Thymus (tissue), 11 donors: ENCODE measurements around the gene PRKN. TPM values are rescaled to one million over a fixed set of nuclear protein-coding genes. Genes with fewer than 3 reads are reported as not detected.

Source experiments
- DNase-seq, 9 donors: peaks; one replicate each; pipeline ENCODE4 v3.0.0-alpha.2; 2013; ENCODE audit warnings: low spot score in 9 of 9, low read depth in 6 of 9, missing footprints in 1 of 9
- H3K27ac ChIP-seq, 2 donors: one replicate each; pipeline ENCODE4 v1.5.1; 2013; ENCODE audit warnings: control low read depth in 1 of 2, low read depth in 1 of 2, low read length in 1 of 2, mild to moderate bottlenecking in 1 of 2, moderate library complexity in 1 of 2
- H3K27me3 ChIP-seq, 2 donors: one replicate each; pipeline ENCODE4 v1.5.1; 2013; ENCODE audit warnings: low read length in 1 of 2; ENCODE audit not compliant: control insufficient read depth in 2 of 2, insufficient read depth in 1 of 2
- H3K36me3 ChIP-seq, 2 donors: one replicate each; pipeline ENCODE4 v1.5.1; 2013; ENCODE audit warnings: low read length in 1 of 2, mild to moderate bottlenecking in 1 of 2, moderate library complexity in 1 of 2; ENCODE audit not compliant: control insufficient read depth in 2 of 2, insufficient read depth in 2 of 2
- H3K4me1 ChIP-seq, 2 donors: one replicate each; pipeline ENCODE4 v1.5.1; 2013; ENCODE audit warnings: low read length in 2 of 2; ENCODE audit not compliant: control insufficient read depth in 2 of 2, insufficient read depth in 2 of 2
- H3K4me3 ChIP-seq, 2 donors: one replicate each; pipeline ENCODE4 v1.5.1; 2013; ENCODE audit warnings: low read length in 2 of 2, control low read depth in 1 of 2, mild to moderate bottlenecking in 1 of 2
- H3K9me3 ChIP-seq, 2 donors: one replicate each; pipeline ENCODE4 v1.5.1; 2013; ENCODE audit warnings: low read length in 1 of 2, mild to moderate bottlenecking in 1 of 2; ENCODE audit not compliant: control insufficient read depth in 2 of 2, insufficient read depth in 1 of 2
- WGBS: extraction: QIAGEN DNeasy Blood & Tissue Kit; methylation state at CpG from one replicate; pipeline ENCODE4 v1.1.7; 2013; 5-methylcytosine and 5-hydroxymethylcytosine counted together
- polyA plus RNA-seq: library from polyadenylated mRNA; stranded (reverse); fragments of 200-250 nt; gene quantifications from one replicate; pipeline ENCODE4 v1.2.3, GENCODE V29; 2013
- total RNA-seq: library from RNA; stranded (reverse); fragments of 120-200 nt; gene quantifications from one replicate; pipeline ENCODE4 v1.2.4, GENCODE V29; 2013
- donor health status: healthy.

PRKN gene
- total and polyA plus RNA-seq, 2 donors = 0.48 to 0.71 TPM

- WGBS = 91% methylated on average over 13 of the region's 13 CpGs
- Histone ChIP-seq H3K27me3 (no peaks in the 10 kb centered on the region), H3K9me3 (no peaks in the 10 kb centered on the region), H3K27ac (no peak overlapping the region), H3K4me3 (no peak overlapping the region), H3K36me3 (no peaks in the 10 kb centered on the region), H3K4me1 (no peaks in the 10 kb centered on the region)
- DNase-seq = no peak
These were observed 1193.2 kb downstream of the PRKN start for GRCh38 chr6:161534264-161534873.

GRCh38 chr6:161533266-161533665 is 1194.3 kb downstream of the PRKN start:
- Histone ChIP-seq H3K4me1 (no peaks in the 10 kb centered on the region), H3K36me3 (no peaks in the 10 kb centered on the region), H3K4me3 (no peak overlapping the region), H3K9me3 (no peaks in the 10 kb centered on the region), H3K27ac (no peak overlapping the region), H3K27me3 (no peaks in the 10 kb centered on the region)
- no peak for DNase-seq
- 84% methylated on average over 9 of the region's 9 CpGs for WGBS

DNA sequence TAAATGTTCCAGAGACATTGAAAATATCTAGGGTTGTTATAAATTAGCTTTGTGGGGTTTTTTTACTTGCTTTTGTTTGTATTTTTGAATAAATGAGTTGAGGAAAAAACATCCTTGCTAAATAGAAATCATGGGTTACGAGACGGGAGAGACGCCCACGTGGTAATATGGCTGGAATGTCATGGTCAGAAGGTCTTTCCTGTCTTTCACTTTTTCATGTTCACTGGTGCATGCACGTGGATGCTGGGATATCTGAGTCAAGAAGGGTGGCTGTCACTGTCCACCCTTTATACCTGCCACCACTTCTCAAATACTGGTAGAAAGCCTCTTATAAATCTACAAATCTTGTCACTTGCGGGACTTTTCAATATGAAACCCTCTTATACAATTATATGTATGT is 1195.0 kb downstream of the PRKN start:
- Histone ChIP-seq H3K36me3 (no peaks in the 10 kb centered on the region), H3K27me3 (no peaks in the 10 kb centered on the region), H3K4me3 (no peak overlapping the region), H3K27ac (no peak overlapping the region), H3K9me3 (no peaks in the 10 kb centered on the region), H3K4me1 (no peaks in the 10 kb centered on the region)
- WGBS = 89% methylated on average over 6 of the region's 6 CpGs
- no peak for DNase-seq

- no peaks in the 10 kb centered on the region for H3K36me3 ChIP-seq
- H3K4me1 ChIP-seq = no peaks in the 10 kb centered on the region
- H3K27ac ChIP-seq = no peak overlapping the region
- no peaks in the 10 kb centered on the region for H3K9me3 ChIP-seq
- DNase-seq = no peak
- H3K4me3 ChIP-seq = no peak overlapping the region
- WGBS = 89% methylated on average over 1 of the region's 1 CpG
- no peaks in the 10 kb centered on the region for H3K27me3 ChIP-seq
These were observed 1200.8 kb downstream of the PRKN start for GRCh38 chr6:161526794-161527193.

GRCh38 chr6:161523362-161523761 is 1204.2 kb downstream of the PRKN start:
- H3K4me3 ChIP-seq = no peak overlapping the region
- WGBS = 97% methylated on average over 2 of the region's 2 CpGs
- H3K36me3 ChIP-seq = no peaks in the 10 kb centered on the region
- no peaks in the 10 kb centered on the region for H3K27me3 ChIP-seq
- no peak for DNase-seq
- H3K4me1 ChIP-seq = no peaks in the 10 kb centered on the region
- no peak overlapping the region for H3K27ac ChIP-seq
- peaks cover 0 to 2% of the 10 kb centered on the region in 2 donors for H3K9me3 ChIP-seq

DNA sequence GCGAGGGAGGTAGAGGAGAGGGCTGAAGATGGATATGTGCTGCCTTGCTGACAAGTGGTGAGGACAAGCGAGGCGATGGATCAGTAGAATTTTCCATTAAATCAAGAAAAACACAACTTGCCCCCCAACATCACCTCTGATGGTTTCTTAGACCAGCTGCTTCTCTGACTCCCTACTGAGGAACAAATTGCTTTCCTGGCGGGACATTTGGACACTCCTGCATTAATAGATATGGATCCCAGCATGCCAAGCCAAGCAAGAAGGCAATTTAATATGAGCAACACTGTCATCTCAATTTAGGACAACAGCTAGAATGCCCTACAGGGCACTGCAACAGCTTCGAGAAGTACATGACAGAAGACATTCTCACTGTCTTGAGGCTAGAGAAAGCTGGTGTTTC is 1205.3 kb downstream of the PRKN start:
- no peaks in the 10 kb centered on the region for H3K36me3 ChIP-seq
- DNase-seq = no peak
- H3K9me3 ChIP-seq = peaks cover 0 to 8% of the 10 kb centered on the region in 2 donors
- H3K4me3 ChIP-seq = no peak overlapping the region
- H3K4me1 ChIP-seq = no peaks in the 10 kb centered on the region
- no peak overlapping the region for H3K27ac ChIP-seq
- H3K27me3 ChIP-seq = no peaks in the 10 kb centered on the region
- WGBS = 87% methylated on average over 5 of the region's 5 CpGs

GRCh38 chr6:161511447-161512095 is 1216.0 kb downstream of the PRKN start:
- Histone ChIP-seq H3K27me3 (no peaks in the 10 kb centered on the region), H3K36me3 (no peaks in the 10 kb centered on the region), H3K27ac (no peak overlapping the region), H3K4me1 (no peaks in the 10 kb centered on the region), H3K9me3 (no peaks in the 10 kb centered on the region), H3K4me3 (no peak overlapping the region)
- no peak for DNase-seq
- WGBS = 94% methylated on average over 9 of the region's 9 CpGs

GRCh38 chr6:161508341-161508740 is 1219.2 kb downstream of the PRKN start:
- no peaks in the 10 kb centered on the region for H3K27me3 ChIP-seq
- H3K9me3 ChIP-seq = no peaks in the 10 kb centered on the region
- no peak overlapping the region for H3K27ac ChIP-seq
- 93% methylated on average over 6 of the region's 6 CpGs for WGBS
- no peaks in the 10 kb centered on the region for H3K36me3 ChIP-seq
- DNase-seq = no peak
- H3K4me1 ChIP-seq = peaks cover 0 to 3% of the 10 kb centered on the region in 2 donors
- no peak overlapping the region for H3K4me3 ChIP-seq

DNA sequence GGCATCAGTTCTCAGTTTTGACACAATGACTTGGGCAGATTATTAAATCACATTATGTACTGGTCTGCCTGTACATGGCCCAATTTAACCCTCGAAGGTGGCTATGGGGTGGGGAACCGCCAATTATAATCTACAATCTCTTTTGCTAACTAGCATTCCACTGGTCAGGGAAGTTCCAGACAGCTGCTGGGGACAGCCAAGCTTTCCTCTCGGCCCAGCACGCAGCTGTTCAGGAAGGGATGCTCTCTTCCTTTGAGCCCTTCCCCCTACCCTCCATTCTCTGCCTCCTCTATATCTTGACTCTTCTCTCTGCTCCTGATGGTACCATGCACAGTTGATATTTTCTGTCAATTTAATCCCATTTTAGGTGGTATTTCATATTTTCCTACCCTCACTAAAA is 1220.2 kb downstream of the PRKN start:
- Histone ChIP-seq H3K36me3 (no peaks in the 10 kb centered on the region), H3K9me3 (no peaks in the 10 kb centered on the region), H3K27me3 (no peaks in the 10 kb centered on the region), H3K27ac (no peak overlapping the region), H3K4me3 (no peak overlapping the region), H3K4me1 (peaks cover 0 to 3% of the 10 kb centered on the region in 2 donors)
- DNase-seq = no peak
- WGBS = 47% methylated on average over 4 of the region's 4 CpGs
